HEK293T (cell line): ENCODE results near the gene BST1.

Experiments
- ARNT ChIP-seq: fragments of 450-650 bp; IDR thresholded peaks from 2 replicates; pipeline ENCODE4 v1.6.1; 2017; ENCODE audit warnings: mild to moderate bottlenecking
- BHLHE40 ChIP-seq: fragments of 450-650 bp; IDR thresholded peaks from 2 replicates; pipeline ENCODE4 v1.6.1; 2016; ENCODE audit warnings: mild to moderate bottlenecking, moderate library complexity, borderline replicate concordance
- CTBP1 ChIP-seq: fragments of 450-650 bp; IDR thresholded peaks from 2 replicates; pipeline ENCODE4 v1.6.1; 2016; ENCODE audit warnings: borderline replicate concordance
- ELF4 ChIP-seq: fragments of 450-650 bp; IDR thresholded peaks from 2 replicates; pipeline ENCODE4 v1.6.1; 2017; ENCODE audit warnings: antibody characterized with exemption
- FOXA1 ChIP-seq: fragments of 450-650 bp; IDR thresholded peaks from 2 replicates; pipeline ENCODE4 v1.6.1; 2016; ENCODE audit warnings: mild to moderate bottlenecking
- FOXK2 ChIP-seq: fragments of 450-650 bp; IDR thresholded peaks from 2 replicates; pipeline ENCODE4 v1.6.1; 2016; ENCODE audit warnings: mild to moderate bottlenecking
- FOXM1 ChIP-seq: fragments of 450-650 bp; IDR thresholded peaks from 2 replicates; pipeline ENCODE4 v1.6.1; 2017; ENCODE audit warnings: mild to moderate bottlenecking, borderline replicate concordance
- HDGF ChIP-seq: fragments of 450-650 bp; IDR thresholded peaks from 2 replicates; pipeline ENCODE4 v1.6.1; 2017; ENCODE audit warnings: antibody characterized with exemption, borderline replicate concordance
- LEF1 ChIP-seq: fragments of 450-650 bp; IDR thresholded peaks from 2 replicates; pipeline ENCODE4 v1.6.1; 2017; ENCODE audit warnings: mild to moderate bottlenecking, borderline replicate concordance
- PKNOX1 ChIP-seq: fragments of 450-650 bp; IDR thresholded peaks from 2 replicates; pipeline ENCODE4 v1.6.1; 2016
- SP1 ChIP-seq: fragments of 450-650 bp; IDR thresholded peaks from 2 replicates; pipeline ENCODE4 v1.6.1; 2017
- SUZ12 ChIP-seq: fragments of 450-650 bp; IDR thresholded peaks from 2 replicates; pipeline ENCODE4 v1.6.1; 2016; ENCODE audit warnings: mild to moderate bottlenecking
- TARDBP ChIP-seq: fragments of 450-650 bp; IDR thresholded peaks from 2 replicates; pipeline ENCODE4 v1.6.1; 2016
- ZNF384 ChIP-seq: fragments of 450-650 bp; IDR thresholded peaks from 2 replicates; pipeline ENCODE4 v1.6.1; 2016

GRCh38 chr4:15707363-15707715, 4.5 kb downstream of the BST1 start:
- TF ChIP-seq PKNOX1 (no peak), FOXM1 (no peak), SP1 (no peak), HDGF (no peak), FOXK2 (no peak), ARNT (no peak), CTBP1 (no peak), TARDBP (no peak), LEF1 (no peak), ELF4 (no peak), SUZ12 (no peak), ZNF384 (no peak), FOXA1 (no peak), BHLHE40 (no peak)
